H9 (cell line): ENCODE data around the gene NKAIN1. TPM values are rescaled to one million over a fixed set of nuclear protein-coding genes. Genes with fewer than 3 reads are reported as not detected.

Source experiments
- DNase-seq: peaks from one replicate; pipeline ENCODE4 v3.0.0-alpha.2; 2017
- H2AFZ ChIP-seq: one replicate; pipeline ENCODE4 v1.6.1; 2013; ENCODE audit warnings: mild to moderate bottlenecking, low read length, control low read depth, moderate library complexity
- H2AK5ac ChIP-seq: 2 replicates; pipeline ENCODE4 v1.6.1; 2013; ENCODE audit warnings: low read length, control low read depth, mixed read lengths; ENCODE audit not compliant: insufficient read length
- H2BK120ac ChIP-seq: one replicate; pipeline ENCODE4 v1.6.1; 2013; ENCODE audit warnings: low read depth, mild to moderate bottlenecking, low read length, control low read depth, inconsistent platforms; ENCODE audit not compliant: poor library complexity, severe bottlenecking
- H2BK12ac ChIP-seq: 2 replicates; pipeline ENCODE4 v1.6.1; 2013; ENCODE audit warnings: low read length, control low read depth, mixed read lengths, low read depth; ENCODE audit not compliant: insufficient read length
- H2BK15ac ChIP-seq: 2 replicates; pipeline ENCODE4 v1.6.1; 2013; ENCODE audit warnings: low read depth, low read length, control low read depth
- H2BK20ac ChIP-seq: one replicate; pipeline ENCODE4 v1.6.1; 2013; ENCODE audit warnings: low read depth, mild to moderate bottlenecking, low read length, control low read depth, inconsistent platforms; ENCODE audit not compliant: poor library complexity, severe bottlenecking
- H2BK5ac ChIP-seq: 2 replicates; pipeline ENCODE4 v1.6.1; 2013; ENCODE audit warnings: low read length, control low read depth, mixed read lengths; ENCODE audit not compliant: insufficient read length
- H3K14ac ChIP-seq: 2 replicates; pipeline ENCODE4 v1.6.1; 2013; ENCODE audit warnings: low read length, control low read depth; ENCODE audit not compliant: insufficient read depth
- H3K18ac ChIP-seq: 2 replicates; pipeline ENCODE4 v1.6.1; 2013; ENCODE audit warnings: low read depth, mild to moderate bottlenecking, mixed read lengths, low read length, control low read depth; ENCODE audit not compliant: insufficient read length
- H3K23ac ChIP-seq: 2 replicates; pipeline ENCODE4 v1.6.1; 2013; ENCODE audit warnings: low read length, control low read depth, mixed read lengths, low read depth; ENCODE audit not compliant: insufficient read length
- H3K23me2 ChIP-seq: 2 replicates; pipeline ENCODE4 v1.6.1; 2013; ENCODE audit warnings: low read depth, mild to moderate bottlenecking, mixed read lengths, low read length, control low read depth; ENCODE audit not compliant: insufficient read length, poor library complexity, severe bottlenecking
- H3K27ac ChIP-seq: 2 replicates; pipeline ENCODE4 v1.5.1; 2013; ENCODE audit warnings: low read length, control low read depth, mixed read lengths, low read depth; ENCODE audit not compliant: insufficient read length
- H3K27me3 ChIP-seq: 2 replicates; pipeline ENCODE4 v1.6.1; 2013; ENCODE audit warnings: low read length, control low read depth, inconsistent platforms; ENCODE audit not compliant: insufficient read depth
- H3K4ac ChIP-seq: 2 replicates; pipeline ENCODE4 v1.6.1; 2013; ENCODE audit warnings: low read depth, mild to moderate bottlenecking, control low read depth, inconsistent platforms, low read length, moderate library complexity
- H3K4me1 ChIP-seq: 2 replicates; pipeline ENCODE4 v1.6.1; 2013; ENCODE audit warnings: low read length, control low read depth, inconsistent platforms; ENCODE audit not compliant: insufficient read depth
- H3K4me2 ChIP-seq: 2 replicates; pipeline ENCODE4 v1.6.1; 2013; ENCODE audit warnings: low read length, control low read depth, mixed read lengths; ENCODE audit not compliant: insufficient read length, insufficient read depth
- H3K56ac ChIP-seq: 2 replicates; pipeline ENCODE4 v1.6.1; 2013; ENCODE audit warnings: low read depth, mild to moderate bottlenecking, mixed read lengths, low read length, control low read depth; ENCODE audit not compliant: insufficient read length
- H3K79me1 ChIP-seq: 2 replicates; pipeline ENCODE4 v1.6.1; 2013; ENCODE audit warnings: low read depth, mild to moderate bottlenecking, moderate library complexity, low read length, control low read depth, inconsistent platforms; ENCODE audit not compliant: insufficient read depth, poor library complexity, severe bottlenecking
- H3K79me2 ChIP-seq: 2 replicates; pipeline ENCODE4 v1.6.1; 2013; ENCODE audit warnings: low read length, control low read depth, inconsistent platforms; ENCODE audit not compliant: insufficient read depth
- H3K9ac ChIP-seq: 2 replicates; pipeline ENCODE4 v1.6.1; 2013; ENCODE audit warnings: low read length, control low read depth, mixed read lengths; ENCODE audit not compliant: insufficient read length; ENCODE audit errors: extremely low read depth
- H3K9me3 ChIP-seq: one replicate; pipeline ENCODE4 v1.6.1; 2013; ENCODE audit warnings: low read depth, low read length, inconsistent platforms; ENCODE audit not compliant: control insufficient read depth
- H3T11ph ChIP-seq: one replicate; pipeline ENCODE4 v1.6.1; 2013; ENCODE audit warnings: mild to moderate bottlenecking, low read length, control low read depth, inconsistent platforms
- H4K20me1 ChIP-seq: one replicate; pipeline ENCODE4 v1.6.1; 2013; ENCODE audit not compliant: control insufficient read depth, insufficient read length, insufficient read depth
- H4K5ac ChIP-seq: 2 replicates; pipeline ENCODE4 v1.6.1; 2013; ENCODE audit warnings: low read depth, mild to moderate bottlenecking, mixed read lengths, low read length, control low read depth; ENCODE audit not compliant: insufficient read length
- H4K8ac ChIP-seq: replicated peaks from 2 replicates; pipeline ENCODE4 v1.6.1; 2013; ENCODE audit warnings: low read length, control low read depth, mixed read lengths, low read depth; ENCODE audit not compliant: insufficient read length
- H4K91ac ChIP-seq: 2 replicates; pipeline ENCODE4 v1.6.1; 2013; ENCODE audit warnings: low read depth, mild to moderate bottlenecking, moderate library complexity, mixed read lengths, low read length, control low read depth; ENCODE audit not compliant: insufficient read length
- H3K27ac Mint-ChIP-seq, 3 experiments: 2 replicates in 2 of 3; 3 replicates in 1 of 3; pipeline ENCODE4 v1.8.0; 2020 to 2021; ENCODE audit warnings: mixed read lengths in 3 of 3, mild to moderate bottlenecking in 1 of 3, moderate library complexity in 1 of 3
- H3K27me3 Mint-ChIP-seq: 2 replicates; pipeline ENCODE4 v1.8.0; 2021; ENCODE audit warnings: low read depth, mild to moderate bottlenecking, moderate library complexity, mixed read lengths
- H3K36me3 Mint-ChIP-seq, 3 experiments: 2 replicates in 2 of 3; 3 replicates in 1 of 3; pipeline ENCODE4 v1.8.0; 2020 to 2021; ENCODE audit warnings: low read depth in 3 of 3, mixed read lengths in 3 of 3; ENCODE audit not compliant: insufficient read depth in 1 of 3
- H3K4me1 Mint-ChIP-seq, 2 experiments: 2 replicates each; pipeline ENCODE4 v1.8.0; 2020; ENCODE audit warnings: mixed read lengths in 2 of 2
- H3K4me3 Mint-ChIP-seq, 2 experiments: 2 replicates in 1 of 2; 3 replicates in 1 of 2; pipeline ENCODE4 v1.8.0; 2020 to 2021; ENCODE audit warnings: mild to moderate bottlenecking in 2 of 2, mixed read lengths in 2 of 2, moderate library complexity in 1 of 2
- H3K9me3 Mint-ChIP-seq, 2 experiments: 2 replicates in 1 of 2; 3 replicates in 1 of 2; pipeline ENCODE4 v1.8.0; 2020; ENCODE audit warnings: mild to moderate bottlenecking in 2 of 2, mixed read lengths in 2 of 2, moderate library complexity in 1 of 2
- CTCF ChIP-seq: fragments of 200-600 bp; sonication (generic); conservative IDR thresholded peaks from 3 replicates; pipeline ENCODE4 v1.8.0; 2021; ENCODE audit warnings: antibody characterized with exemption, mild to moderate bottlenecking
- WGBS: extraction: QIAGEN DNeasy Blood & Tissue Kit; methylation state at CpG from one replicate; pipeline ENCODE4 v1.1.7; 2013; ENCODE audit warnings: missing lambda C conversion rate, low lambda C conversion rate, mixed read lengths; ENCODE audit not compliant: insufficient read length; ENCODE audit errors: extremely low coverage; 5-methylcytosine and 5-hydroxymethylcytosine counted together
- total RNA-seq: library from RNA; stranded (reverse); gene quantifications from 2 replicates; pipeline ENCODE4 v1.2.1, GENCODE V29; 2021

The NKAIN1 gene
- total RNA-seq, 1 experiment from 2014 or later: 25.6 TPM

- Histone ChIP-seq H3K9me3 (no peaks in the 10 kb centered on the region), H3K56ac (no peak overlapping the region), H3K23ac (no peak overlapping the region), H3K9ac (no peak overlapping the region), H3K79me1 (no peaks in the 10 kb centered on the region), H3K4me1 (no peaks in the 10 kb centered on the region; the same call in 1 of the 2 replicates), H3K18ac (no peak overlapping the region), H3K4ac (no peak overlapping the region), H2AFZ (no peak overlapping the region), H3K79me2 (no peaks in the 10 kb centered on the region), H4K5ac (no peak overlapping the region), H3K23me2 (peaks cover 4% of the 10 kb centered on the region), H4K20me1 (no peaks in the 10 kb centered on the region), H3K27me3 (no peaks in the 10 kb centered on the region), H4K8ac (no peak overlapping the region), H2BK120ac (no peak overlapping the region), H2BK20ac (no peak overlapping the region), H3K27ac (no peak overlapping the region), H3K14ac (no peak overlapping the region), H4K91ac (no peak overlapping the region), H3T11ph (no peak overlapping the region), H2BK5ac (no peak overlapping the region), H2BK12ac (no peak overlapping the region), H2AK5ac (no peak overlapping the region), H3K4me2 (no peak overlapping the region), H2BK15ac (no peak overlapping the region)
- no peak for TF ChIP-seq CTCF
- Mint-ChIP-seq H3K9me3 (no peaks in the 10 kb centered on the region), H3K27ac (no peak overlapping the region), H3K27me3 (no peaks in the 10 kb centered on the region), H3K36me3 (peaks cover 0 to 8% (median 0%) of the 10 kb centered on the region in 3 experiments; a peak in 5 of 7 replicates), H3K4me1 (peaks cover 7 to 17% of the 10 kb centered on the region in 2 experiments), H3K4me3 (no peak overlapping the region)
- WGBS: no CpG with 5 or more reads among the region's 2 CpGs
- DNase-seq: no peak
Measured at GRCh38 chr1:31159323-31159722, 80.4 kb downstream of the NKAIN1 start.
